PFSK-1 (cell line): ENCODE data around the gene RAB6B.

Experiments used
- FOXP2 ChIP-seq: optimal IDR thresholded peaks from 2 replicates; pipeline ENCODE3; 2011; ENCODE audit warnings: borderline replicate concordance, control low read depth, inconsistent platforms; ENCODE audit not compliant: insufficient read depth; ENCODE audit errors: extremely low read length, extremely low read depth
- POLR2AphosphoS5 ChIP-seq: IDR thresholded peaks from 2 replicates; pipeline ENCODE4 v1.6.1; 2012; ENCODE audit warnings: low read depth, mild to moderate bottlenecking, control low read depth, low read length, moderate library complexity
- REST ChIP-seq, 2 experiments: IDR thresholded peaks; 2 replicates each; pipeline versions ENCODE4 v1.6.1 to v1.8.0; 2011 to 2012; ENCODE audit warnings: low read depth in 2 of 2, low read length in 2 of 2, control low read depth in 1 of 2, inconsistent platforms in 1 of 2, mild to moderate bottlenecking in 1 of 2, moderate library complexity in 1 of 2; ENCODE audit not compliant: insufficient read depth in 1 of 2
- SIN3A ChIP-seq: IDR thresholded peaks from 2 replicates; pipeline ENCODE4 v1.6.1; 2012; ENCODE audit warnings: mild to moderate bottlenecking, low read length, moderate library complexity, borderline replicate concordance; ENCODE audit not compliant: insufficient read depth
- TAF1 ChIP-seq: IDR thresholded peaks from 2 replicates; pipeline ENCODE4 v1.6.1; 2012; ENCODE audit warnings: low read length, control low read depth, borderline replicate concordance; ENCODE audit not compliant: insufficient read depth

Gene RAB6B

GRCh38 chr3:133830071-133830470, 65.6 kb downstream of the RAB6B start:
- no peak for TF ChIP-seq POLR2AphosphoS5
- no peak for TF ChIP-seq REST (IDR thresholded peaks at IDR 0.05; ENCODE audit: insufficient read depth in 1 of 2, low read depth in 2 of 2, low read length in 2 of 2)
- no peak for TF ChIP-seq FOXP2
- no peak for TF ChIP-seq TAF1
- TF ChIP-seq SIN3A, result no peak

GRCh38 chr3:133829310-133829707, 66.4 kb downstream of the RAB6B start:
- TF ChIP-seq FOXP2 (no peak), POLR2AphosphoS5 (no peak), REST (IDR thresholded peaks at IDR 0.05; ENCODE audit: insufficient read depth in 1 of 2, low read depth in 2 of 2, low read length in 2 of 2) (no peak), SIN3A (no peak), TAF1 (no peak)

GRCh38 chr3:133828576-133829309, 66.9 kb downstream of the RAB6B start:
- TF ChIP-seq SIN3A, result no peak
- no peak for TF ChIP-seq POLR2AphosphoS5
- TF ChIP-seq TAF1, result no peak
- no peak for TF ChIP-seq FOXP2
- TF ChIP-seq REST (IDR thresholded peaks at IDR 0.05; ENCODE audit: insufficient read depth in 1 of 2, low read depth in 2 of 2, low read length in 2 of 2), result no peak

- no peak for TF ChIP-seq TAF1
- TF ChIP-seq POLR2AphosphoS5, result no peak
- TF ChIP-seq FOXP2, result no peak
Observed at GRCh38 chr3:133827684-133828083, 68.0 kb downstream of the RAB6B start.

- TF ChIP-seq REST (IDR thresholded peaks at IDR 0.05; ENCODE audit: insufficient read depth in 1 of 2, low read depth in 2 of 2, low read length in 2 of 2), result no peak
- TF ChIP-seq FOXP2, result no peak
- TF ChIP-seq POLR2AphosphoS5, result no peak
- TF ChIP-seq SIN3A, result no peak
- TF ChIP-seq TAF1, result no peak
Observed at GRCh38 chr3:133827136-133827535, 68.5 kb downstream of the RAB6B start.
